GM19463 (cell line): Measurements from ENCODE around the gene ZYG11B.
"Not testable (repeated sequence)": the region's sequence is repeated elsewhere in the genome, so short reads cannot be mapped to it uniquely, and the experiment has no call there.

Source experiments
- ATAC-seq: cut with Tn5 transposase; IDR thresholded peaks from one replicate; pipeline ENCODE4 v1.9.1; 2021; ENCODE audit warnings: mild to moderate bottlenecking, moderate library complexity; ENCODE audit not compliant: unreplicated experiment

Gene ZYG11B

DNA sequence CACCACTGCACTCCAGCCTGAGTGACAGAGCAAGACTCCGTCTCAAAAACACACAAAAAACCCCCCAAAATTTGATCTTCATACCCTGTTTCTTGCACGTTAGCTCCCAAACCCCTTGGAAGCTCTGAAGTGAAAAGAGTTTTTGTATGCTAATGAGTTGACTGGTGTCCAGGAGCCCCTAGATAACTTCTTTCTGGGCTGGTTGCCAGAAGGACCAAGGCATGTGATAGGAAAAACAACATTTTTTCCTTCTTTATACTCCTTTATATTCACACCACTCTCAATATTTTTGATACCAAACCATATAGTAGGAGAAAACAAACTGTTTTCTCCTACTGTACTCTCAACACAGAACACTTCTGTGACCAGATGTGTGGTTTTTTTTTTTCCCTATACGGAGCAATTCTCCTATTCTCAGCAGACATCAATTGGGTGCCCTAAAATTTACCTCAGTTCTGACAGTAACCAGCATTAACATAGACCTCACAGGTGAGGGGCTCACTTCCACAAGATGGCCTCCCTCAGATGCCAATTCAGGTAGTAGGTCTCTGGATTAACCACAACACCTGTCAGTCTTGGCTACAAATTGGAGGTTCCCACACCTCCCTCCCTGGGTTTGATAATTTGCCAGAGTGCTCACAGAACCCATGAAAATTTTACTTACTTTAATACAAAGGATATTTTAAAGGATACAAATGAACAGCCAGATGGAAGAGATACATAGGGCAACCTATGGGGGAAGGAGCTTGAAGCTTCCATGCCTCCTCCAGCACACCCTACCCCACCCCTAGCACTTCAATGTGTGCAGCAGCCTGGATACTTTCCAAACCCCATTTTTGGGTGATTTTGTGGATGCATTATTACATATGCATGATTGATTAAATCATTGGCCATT lies 25.6 kb downstream of the ZYG11B start:
- no peak for ATAC-seq

- no peak for ATAC-seq
Observed at GRCh38 chr1:52752484-52752826, 26.2 kb downstream of the ZYG11B start.

- no peak for ATAC-seq
Observed at GRCh38 chr1:52753169-52753568, 26.9 kb downstream of the ZYG11B start.

DNA sequence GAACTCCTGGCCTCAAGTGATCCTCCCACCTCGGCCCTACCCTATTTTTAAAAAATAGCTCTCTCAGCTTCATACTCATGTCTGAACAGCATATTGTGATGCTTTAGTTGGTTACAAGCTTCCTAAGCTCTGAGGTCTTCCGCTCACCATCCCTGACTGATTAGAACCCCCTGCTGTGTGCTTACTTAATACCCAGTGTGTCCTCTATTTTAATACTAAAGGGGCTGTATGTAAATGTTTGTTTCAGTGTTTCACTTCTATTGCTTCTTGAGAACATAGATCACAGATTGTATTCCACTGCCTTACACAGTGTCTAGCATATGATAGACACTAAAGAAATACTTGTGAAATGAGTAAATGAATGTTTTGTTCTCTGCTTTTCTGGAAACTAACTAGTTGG lies 29.8 kb downstream of the ZYG11B start:
- no peak for ATAC-seq

DNA sequence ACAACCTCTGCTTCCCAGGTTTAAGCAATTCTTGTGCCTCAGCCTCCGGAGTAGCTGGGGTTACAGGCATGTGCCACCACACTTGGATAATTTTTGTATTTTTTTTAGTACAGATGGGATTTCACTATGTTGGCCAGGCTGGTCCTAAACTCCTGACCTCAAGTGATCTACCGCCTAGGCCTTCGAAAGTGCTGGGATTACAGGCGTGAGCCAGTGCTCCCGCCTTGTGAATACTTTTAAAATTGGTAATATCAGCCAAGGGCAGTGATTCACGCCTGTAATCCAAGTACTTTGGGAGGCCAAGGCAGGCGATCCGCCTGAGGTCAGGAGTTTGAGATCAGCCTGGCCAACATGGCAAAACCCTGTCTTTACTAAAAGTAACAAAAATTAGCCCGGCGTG lies 33.7 kb downstream of the ZYG11B start:
- ATAC-seq, result no peak

DNA sequence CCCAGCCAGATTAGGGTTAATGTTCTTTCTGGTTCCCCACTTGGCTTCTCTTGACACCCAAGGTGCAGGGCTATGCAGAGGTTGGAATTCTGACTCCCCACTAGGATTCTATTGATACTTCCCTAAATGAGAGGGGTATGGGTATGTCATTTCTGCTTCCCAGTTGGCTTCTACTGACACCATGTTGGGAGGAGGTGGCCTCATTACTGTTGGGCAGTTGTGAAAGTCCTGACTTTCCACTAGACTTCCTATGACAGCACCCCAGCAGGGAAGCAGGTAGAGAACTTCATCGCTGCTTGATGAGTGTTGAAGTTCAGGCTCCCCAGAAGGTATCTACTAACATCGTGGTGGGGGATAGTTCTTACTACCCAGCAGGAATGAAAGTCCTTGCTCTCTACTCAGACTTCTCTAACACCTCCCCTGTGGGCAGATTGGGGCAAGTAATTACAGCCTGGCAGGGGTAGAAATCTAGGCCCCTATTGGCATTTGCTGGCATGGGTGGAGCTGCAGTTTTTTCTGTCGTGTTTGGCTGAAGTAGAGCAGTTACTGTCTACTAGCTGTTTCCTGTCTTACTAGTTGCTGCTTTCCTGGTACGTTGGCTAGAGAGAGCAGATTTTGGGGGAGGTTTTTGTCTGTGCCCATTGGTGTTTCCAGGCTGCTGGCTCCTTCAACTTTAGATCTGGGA lies 41.5 kb downstream of the ZYG11B start:
- no peak for ATAC-seq

- no peak for ATAC-seq
Observed at GRCh38 chr1:52769346-52770033, 43.2 kb downstream of the ZYG11B start.

GRCh38 chr1:52771384-52771783 lies 45.1 kb downstream of the ZYG11B start:
- no peak for ATAC-seq

DNA sequence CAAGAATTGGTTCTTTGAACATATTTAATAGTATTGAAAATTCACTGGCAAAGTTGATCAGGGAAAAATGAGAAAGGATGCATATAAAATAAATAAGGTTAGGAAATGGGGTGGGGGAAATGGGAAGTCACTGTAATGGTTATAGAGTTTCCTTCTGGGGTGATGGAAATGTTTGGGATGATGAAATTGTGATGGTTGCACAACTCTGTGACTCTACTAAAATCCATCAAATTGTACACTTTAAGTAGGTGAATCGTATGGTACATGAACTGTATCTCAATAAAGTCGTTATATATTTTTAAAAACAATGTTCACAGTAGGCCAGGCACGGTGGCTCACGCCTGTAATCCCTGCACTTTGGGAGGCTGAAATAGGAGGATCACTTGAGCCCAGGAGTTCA lies 59.9 kb downstream of the ZYG11B start:
- no peak for ATAC-seq

DNA sequence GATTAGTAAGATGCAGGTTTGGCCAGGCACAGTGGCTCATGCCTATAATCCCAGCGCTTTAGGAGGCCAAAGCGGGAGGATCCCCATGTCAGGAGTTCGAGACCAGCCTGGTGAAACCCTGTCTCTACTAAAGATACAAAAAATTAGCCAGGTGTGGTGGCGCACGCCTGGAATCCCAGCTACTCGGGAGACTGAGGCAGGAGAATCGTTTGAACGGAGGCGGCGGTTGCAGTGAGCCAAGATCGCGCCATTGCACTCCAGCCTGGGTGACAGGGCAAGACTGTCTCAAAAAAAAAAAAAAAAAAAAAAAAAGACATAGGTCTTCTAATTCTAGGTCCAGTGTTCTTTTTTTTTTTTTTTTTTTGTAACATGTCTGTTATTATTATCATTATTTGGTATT lies 64.2 kb downstream of the ZYG11B start:
- not testable (repeated sequence) for ATAC-seq

DNA sequence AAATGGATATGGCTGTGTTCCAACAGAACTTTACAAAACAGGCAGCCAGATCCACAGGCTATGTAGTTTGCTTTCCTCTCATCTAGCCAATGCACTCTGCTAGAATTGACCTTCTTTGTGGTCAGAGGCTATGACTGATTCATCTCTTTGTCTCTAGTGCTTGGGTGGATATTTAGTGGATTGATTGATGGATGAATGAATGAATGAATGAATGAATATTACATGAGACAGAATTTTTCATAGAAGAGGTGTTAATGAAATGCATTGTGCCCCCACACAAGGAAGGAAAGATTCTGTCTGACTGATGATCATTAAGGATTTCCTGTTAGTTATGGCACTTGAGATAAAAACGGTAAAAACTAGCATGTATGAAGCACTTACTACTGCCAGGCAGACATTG lies 65.8 kb downstream of the ZYG11B start:
- no peak for ATAC-seq

GRCh38 chr1:52793717-52794116 lies 67.5 kb downstream of the ZYG11B start:
- not testable (repeated sequence) for ATAC-seq

DNA sequence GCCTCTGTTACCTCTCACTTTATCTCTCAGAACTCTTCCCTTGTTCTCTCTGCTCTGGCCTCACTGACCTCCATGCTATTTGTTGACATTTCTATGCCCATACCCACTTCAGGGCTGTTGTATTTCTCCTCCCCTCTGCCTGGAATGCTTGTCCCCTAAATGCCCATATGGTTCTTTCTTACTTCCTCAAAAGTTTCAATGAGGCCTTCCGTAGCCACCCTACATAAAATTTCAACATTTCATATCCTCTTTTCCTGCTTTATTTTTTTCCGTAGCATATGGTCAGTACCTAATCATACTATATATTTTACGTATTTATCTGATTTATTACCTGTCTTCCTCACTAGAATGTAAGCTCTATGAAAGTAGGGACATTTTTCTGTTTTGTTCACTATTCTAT lies 69.2 kb downstream of the ZYG11B start:
- no peak for ATAC-seq

DNA sequence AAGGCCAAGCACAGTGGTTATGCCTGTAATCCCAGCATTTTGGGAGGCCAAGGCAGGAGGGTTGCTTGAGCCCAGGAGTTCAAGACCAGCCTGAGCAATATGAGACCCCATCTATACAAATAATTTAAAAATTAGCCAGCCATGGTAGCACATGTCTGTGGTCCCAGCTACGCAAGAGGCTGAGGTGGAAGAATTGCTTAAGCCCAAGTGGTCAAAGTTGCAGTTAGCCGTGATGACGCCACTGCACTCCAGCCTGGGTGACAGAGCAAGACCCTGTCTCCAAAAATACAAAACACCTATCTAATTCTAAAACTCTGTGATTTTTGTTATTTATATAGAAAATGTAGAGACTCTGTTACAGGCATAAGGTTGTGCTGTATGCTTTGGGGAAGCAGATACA lies 72.1 kb downstream of the ZYG11B start:
- no peak for ATAC-seq

DNA sequence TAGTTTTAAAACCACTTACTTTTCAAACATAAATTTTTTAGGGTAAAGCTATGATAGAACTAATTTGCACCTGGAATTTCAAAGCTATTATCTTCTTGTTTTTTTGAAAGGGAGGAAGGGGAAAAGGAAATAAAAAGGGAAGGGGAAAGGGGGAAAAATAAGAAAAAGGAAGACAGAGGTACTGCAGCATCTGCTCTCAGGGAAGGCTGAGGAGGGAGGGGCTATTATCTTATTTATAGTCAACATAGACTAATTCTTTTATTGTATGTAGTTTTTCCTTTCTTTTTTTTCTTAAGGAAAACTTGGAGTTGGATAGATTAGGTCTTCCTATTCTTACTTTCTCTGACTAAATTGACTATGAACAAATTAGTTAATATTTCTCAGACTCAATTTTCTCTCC lies 74.8 kb downstream of the ZYG11B start:
- no peak for ATAC-seq

DNA sequence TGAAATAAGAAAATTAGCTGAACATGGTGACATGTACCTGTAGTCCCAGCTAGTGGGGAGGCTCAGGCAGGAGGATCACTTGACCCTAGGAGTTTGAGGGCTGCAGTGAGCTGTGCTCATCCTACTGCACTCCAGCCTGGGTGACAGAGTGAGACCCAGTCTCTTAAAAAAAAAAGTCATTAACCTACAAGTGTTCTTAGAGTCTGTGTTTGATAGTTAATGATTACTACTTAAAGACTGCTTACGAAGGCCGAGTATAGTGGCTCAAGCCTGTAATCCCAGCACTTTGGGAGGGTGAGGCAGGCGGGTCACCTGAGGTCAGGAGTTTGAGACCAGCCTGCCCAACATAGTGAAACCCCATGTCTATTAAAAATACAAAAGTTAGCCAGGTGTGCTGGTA lies 77.8 kb downstream of the ZYG11B start:
- not testable (repeated sequence) for ATAC-seq

DNA sequence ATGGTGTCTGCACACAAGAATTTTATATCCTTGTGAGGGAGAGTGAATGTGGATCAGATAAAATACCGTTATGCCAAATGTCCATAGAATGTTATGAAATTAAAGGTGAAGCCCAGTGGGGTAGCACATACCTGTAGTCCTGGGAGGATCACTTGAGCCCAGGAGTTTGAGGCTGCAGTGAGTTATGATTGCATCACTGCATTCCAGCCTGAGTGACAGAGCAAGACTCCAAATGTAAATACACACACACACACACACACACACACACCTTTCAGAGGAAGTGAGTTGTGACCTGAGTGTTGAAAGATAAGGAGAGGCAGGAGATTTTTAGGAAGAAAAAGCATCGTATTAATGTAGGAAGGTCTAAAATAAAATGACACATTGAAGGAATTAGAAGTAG lies 88.2 kb downstream of the ZYG11B start:
- ATAC-seq, result no peak

- ATAC-seq, result not testable (repeated sequence)
Observed at GRCh38 chr1:52820830-52821229, 94.6 kb downstream of the ZYG11B start.

GRCh38 chr1:52825868-52826267 lies 99.6 kb downstream of the ZYG11B start:
- ATAC-seq, result no peak

GRCh38 chr1:52834798-52835197 lies 108.5 kb downstream of the ZYG11B start:
- no peak for ATAC-seq

- ATAC-seq, result no peak
Observed at GRCh38 chr1:52836035-52836434, 109.8 kb downstream of the ZYG11B start.

GRCh38 chr1:52839175-52839574 lies 112.9 kb downstream of the ZYG11B start:
- ATAC-seq, result not testable (repeated sequence)
